Measurements from ENCODE around the gene WWC2. TPM values are rescaled to one million over a fixed set of nuclear protein-coding genes. Genes with fewer than 3 reads are reported as not detected.

Gene WWC2
- total and polyA plus RNA-seq, 10 donors: 1.4 to 32.0 (median 19.3) TPM

DNA sequence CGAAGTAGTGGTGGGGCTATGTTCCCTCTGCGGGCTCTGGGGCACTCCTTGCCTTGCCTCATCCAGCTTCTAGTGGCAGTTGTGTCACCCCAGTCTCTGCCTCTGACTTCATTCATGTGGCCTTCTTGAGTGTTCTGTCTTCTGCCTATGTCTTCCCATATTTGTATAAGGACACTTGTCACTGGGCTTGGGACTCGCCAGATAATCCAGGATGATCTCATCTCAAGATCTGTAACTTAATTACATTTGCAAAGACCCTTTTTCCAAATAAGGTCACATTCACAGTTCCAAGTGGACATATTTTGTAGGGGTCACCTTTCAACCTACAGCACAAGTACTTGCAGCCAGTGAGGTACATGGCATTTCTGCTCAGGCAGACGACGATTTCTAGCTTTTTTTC is 253.5 kb downstream of the WWC2 start:
- intact Hi-C loops (cut with DNase I; ENCODE audit: low total_unique reads): no loop called here
- no peak for TF ChIP-seq CTCF (IDR thresholded peaks at IDR 0.05 in 8 of 11, conservative IDR thresholded peaks at IDR 0.05 in 3 of 11)
- no peak for TF ChIP-seq POLR2A (IDR thresholded peaks at IDR 0.05)
- TF ChIP-seq POLR2AphosphoS5 (IDR thresholded peaks at IDR 0.05): no peak
- no peak for DNase-seq
- Histone ChIP-seq H3K4me1 (peaks cover 0 to 8% (median 2%) of the 10 kb centered on the region in 6 donors), H3K27ac (no peak overlapping the region), H3K4me3 (no peak overlapping the region), H3K27me3 (replicated peaks in 1 of 7) (peaks cover 0 to 28% (median 0%) of the 10 kb centered on the region in 7 donors), H3K9me3 (no peaks in the 10 kb centered on the region), H3K36me3 (no peaks in the 10 kb centered on the region)
- WGBS, 5 donors: 82 to 96% (median 85%) methylated on average over 5 of the region's 5 CpGs

DNA sequence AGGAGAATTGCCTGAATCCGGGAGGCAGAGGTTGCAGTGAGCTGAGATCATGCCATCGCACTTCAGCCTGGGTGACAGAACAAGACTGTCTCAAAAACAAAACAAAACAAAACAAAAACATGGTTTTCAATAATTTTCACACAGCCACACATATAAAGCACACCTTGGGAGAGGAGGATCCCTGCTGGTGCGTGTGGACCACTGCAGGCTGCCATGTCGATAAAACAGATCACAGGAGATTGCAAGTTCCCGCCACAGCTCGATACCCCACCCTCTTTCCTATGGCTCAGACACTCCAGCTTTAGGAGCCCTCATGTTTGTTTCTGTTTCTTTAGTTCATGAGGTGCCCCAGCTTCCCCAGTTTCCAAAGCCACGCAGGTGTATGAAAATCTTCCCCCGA is 254.5 kb downstream of the WWC2 start:
- no peak overlapping the region for H3K4me3 ChIP-seq
- DNase-seq: no peak
- no peaks in the 10 kb centered on the region for H3K9me3 ChIP-seq
- no peak for TF ChIP-seq CTCF (IDR thresholded peaks at IDR 0.05 in 8 of 11, conservative IDR thresholded peaks at IDR 0.05 in 3 of 11)
- no peak for TF ChIP-seq POLR2AphosphoS5 (IDR thresholded peaks at IDR 0.05)
- TF ChIP-seq POLR2A (IDR thresholded peaks at IDR 0.05): no peak
- intact Hi-C loops (cut with DNase I; ENCODE audit: low total_unique reads): no loop called here
- no peak overlapping the region for H3K27ac ChIP-seq
- H3K27me3 ChIP-seq (replicated peaks in 1 of 7): peaks cover 0 to 18% (median 0%) of the 10 kb centered on the region in 7 donors
- H3K36me3 ChIP-seq: no peaks in the 10 kb centered on the region
- 83 to 91% (median 86%) methylated on average over 8 of the region's 8 CpGs for WGBS, 5 donors
- peaks cover 0 to 7% (median 1%) of the 10 kb centered on the region in 6 donors for H3K4me1 ChIP-seq

GRCh38 chr4:183354219-183354618 is 255.2 kb downstream of the WWC2 start:
- Histone ChIP-seq H3K27me3 (replicated peaks in 1 of 7) (peaks cover 0 to 14% (median 0%) of the 10 kb centered on the region in 7 donors), H3K9me3 (no peaks in the 10 kb centered on the region), H3K36me3 (no peaks in the 10 kb centered on the region), H3K4me1 (peaks cover 0 to 1% (median 0%) of the 10 kb centered on the region in 6 donors), H3K4me3 (no peak overlapping the region), H3K27ac (no peak overlapping the region)
- no peak for DNase-seq
- WGBS, 5 donors: 73 to 90% (median 81%) methylated on average over 9 of the region's 9 CpGs
- no peak for TF ChIP-seq POLR2AphosphoS5 (IDR thresholded peaks at IDR 0.05)
- TF ChIP-seq POLR2A (IDR thresholded peaks at IDR 0.05): no peak
- no peak for TF ChIP-seq CTCF (IDR thresholded peaks at IDR 0.05 in 8 of 11, conservative IDR thresholded peaks at IDR 0.05 in 3 of 11)
- intact Hi-C loops (cut with DNase I; ENCODE audit: low total_unique reads): no loop called here

DNA sequence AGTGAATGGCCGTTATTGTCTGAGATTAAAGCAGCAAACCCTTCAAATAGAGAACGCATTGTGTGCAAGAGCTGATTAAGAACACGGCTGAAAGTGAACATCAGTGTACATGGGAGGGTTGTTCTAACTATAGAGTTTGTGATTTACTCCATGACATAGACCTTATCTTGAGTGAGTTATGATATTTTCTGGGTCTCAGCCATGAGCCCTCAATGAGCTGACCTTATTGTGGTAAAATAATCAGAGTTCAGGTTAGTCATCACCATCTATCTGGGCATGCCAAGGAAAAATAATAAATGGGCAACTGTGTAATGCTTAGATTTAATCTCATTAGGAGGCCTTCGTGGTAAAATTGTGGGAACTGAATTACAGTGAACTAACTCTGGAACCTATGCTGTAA is 256.3 kb downstream of the WWC2 start:
- no peak overlapping the region for H3K27ac ChIP-seq
- DNase-seq: no peak
- WGBS, 5 donors: 77 to 89% (median 80%) methylated on average over 4 of the region's 4 CpGs
- no peaks in the 10 kb centered on the region for H3K36me3 ChIP-seq
- intact Hi-C loops (cut with DNase I; ENCODE audit: low total_unique reads): no loop called here
- H3K4me1 ChIP-seq: no peaks in the 10 kb centered on the region
- no peak for TF ChIP-seq POLR2AphosphoS5 (IDR thresholded peaks at IDR 0.05)
- no peak for TF ChIP-seq CTCF (IDR thresholded peaks at IDR 0.05 in 8 of 11, conservative IDR thresholded peaks at IDR 0.05 in 3 of 11)
- TF ChIP-seq POLR2A (IDR thresholded peaks at IDR 0.05): no peak
- H3K9me3 ChIP-seq: no peaks in the 10 kb centered on the region
- H3K4me3 ChIP-seq: no peak overlapping the region
- peaks cover 0 to 10% (median 0%) of the 10 kb centered on the region in 7 donors for H3K27me3 ChIP-seq (replicated peaks in 1 of 7)
